ENCODE results near the gene AP3D1.

GRCh38 chr19:2171349-2172145 is 20.2 kb upstream of the AP3D1 start:
- TF ChIP-seq CTCF (conservative IDR thresholded peaks at IDR 0.05) (no peak), EZH2 (IDR thresholded peaks at IDR 0.05; ENCODE audit: low read depth) (no peak)

Data from PC-9 (cell line).